HepG2 (cell line): ENCODE measurements around the gene CXXC5. TPM values are rescaled to one million over a fixed set of nuclear protein-coding genes. Genes with fewer than 3 reads are reported as not detected.

Experiments
- ARID3A ChIP-seq: IDR thresholded peaks from 2 replicates; pipeline ENCODE4 v1.6.1; 2012; ENCODE audit warnings: low read depth, low read length, improper control_type of control experiment
- ARID4A ChIP-seq: sonication (generic); formaldehyde crosslinking; IDR thresholded peaks from 2 replicates; pipeline ENCODE4 v1.5.0; 2020; ENCODE audit warnings: mild to moderate bottlenecking, missing genetic modification reagents, borderline replicate concordance
- CEBPG ChIP-seq: IDR thresholded peaks from 2 replicates; pipeline ENCODE4 v1.6.1; 2016
- EEA1 ChIP-seq: sonication (generic); formaldehyde crosslinking; IDR thresholded peaks from 2 replicates; pipeline ENCODE4 v1.5.1; 2020; ENCODE audit warnings: mild to moderate bottlenecking, missing genetic modification reagents, borderline replicate concordance
- HNF1B ChIP-seq: sonication (generic); formaldehyde crosslinking; IDR thresholded peaks from 2 replicates; pipeline ENCODE4 v1.5.1; 2020; ENCODE audit warnings: mild to moderate bottlenecking, moderate library complexity, missing genetic modification reagents
- JUN ChIP-seq: sonication (generic); formaldehyde crosslinking; IDR thresholded peaks from 2 replicates; pipeline ENCODE4 v1.4.0; 2020; ENCODE audit warnings: mild to moderate bottlenecking, missing genetic modification reagents
- KDM4B ChIP-seq: sonication (generic); formaldehyde crosslinking; IDR thresholded peaks from 2 replicates; pipeline ENCODE4 v1.4.0; 2020; ENCODE audit warnings: missing genetic modification reagents
- KLF16 ChIP-seq, 2 experiments: sonication (generic) in 1 of 2; formaldehyde crosslinking in 1 of 2; IDR thresholded peaks; 2 replicates each; pipeline versions ENCODE4 v1.6.1 to v1.8.0; 2016 to 2023; ENCODE audit warnings: missing genetic modification reagents in 2 of 2, missing compliant biosample characterization in 1 of 2
- MIXL1 ChIP-seq: IDR thresholded peaks from 2 replicates; pipeline ENCODE4 v1.6.1; 2016
- NFE2L1 ChIP-seq: sonication (generic); formaldehyde crosslinking; IDR thresholded peaks from 2 replicates; pipeline ENCODE4 v1.4.0; 2020; ENCODE audit warnings: missing genetic modification reagents, mild to moderate bottlenecking, borderline replicate concordance
- RARG ChIP-seq: sonication (generic); formaldehyde crosslinking; IDR thresholded peaks from 2 replicates; pipeline ENCODE4 v1.4.0; 2020; ENCODE audit warnings: low read depth, mild to moderate bottlenecking, missing genetic modification reagents
- SNAPC5 ChIP-seq: sonication (generic); formaldehyde crosslinking; IDR thresholded peaks from 2 replicates; pipeline ENCODE4 v1.8.1; 2023; ENCODE audit warnings: mild to moderate bottlenecking, missing genetic modification reagents, borderline replicate concordance
- ZNF180 ChIP-seq: sonication (generic); formaldehyde crosslinking; IDR thresholded peaks from 2 replicates; pipeline ENCODE4 v1.4.0; 2020; ENCODE audit warnings: low read depth, missing genetic modification reagents, borderline replicate concordance
- ZNF276 ChIP-seq: sonication (generic); formaldehyde crosslinking; IDR thresholded peaks from 2 replicates; pipeline ENCODE4 v1.4.0; 2020; ENCODE audit warnings: mild to moderate bottlenecking, low read depth, missing genetic modification reagents
- ZNF33B ChIP-seq: sonication (generic); formaldehyde crosslinking; IDR thresholded peaks from 2 replicates; pipeline ENCODE4 v1.5.1; 2020; ENCODE audit warnings: mild to moderate bottlenecking, missing genetic modification reagents
- ZNF549 ChIP-seq: sonication (generic); formaldehyde crosslinking; IDR thresholded peaks from 2 replicates; pipeline ENCODE4 v1.5.0; 2020; ENCODE audit warnings: missing genetic modification reagents
- ZNF761 ChIP-seq: sonication (generic); formaldehyde crosslinking; conservative IDR thresholded peaks from 2 replicates; pipeline ENCODE4 v1.4.0; 2020; ENCODE audit warnings: mild to moderate bottlenecking, missing genetic modification reagents
- ZNF839 ChIP-seq: sonication (generic); formaldehyde crosslinking; IDR thresholded peaks from 2 replicates; pipeline ENCODE4 v1.4.0; 2020; ENCODE audit warnings: missing genetic modification reagents, mild to moderate bottlenecking, borderline replicate concordance
- ZSCAN21 ChIP-seq: sonication (generic); formaldehyde crosslinking; IDR thresholded peaks from 2 replicates; pipeline ENCODE4 v1.8.0; 2022; ENCODE audit warnings: mild to moderate bottlenecking, missing genetic modification reagents, moderate library complexity, borderline replicate concordance
- ZSCAN29 ChIP-seq: sonication (generic); formaldehyde crosslinking; conservative IDR thresholded peaks from 2 replicates; pipeline ENCODE4 v1.4.0; 2020; ENCODE audit warnings: mild to moderate bottlenecking, missing genetic modification reagents
- polyA plus RNA-seq, 8 experiments: library from polyadenylated mRNA; depleted of rRNA in 3 of 8; stranded (reverse) in 7 of 8; unstranded in 1 of 8; fragments of >200 nt; fragmentation: Illumina TruSeq in 4 of 8; extraction: Trizol in 4 of 8; gene quantifications; 2 replicates each; pipeline versions ENCODE4 v1.2.1 to v1.2.3, GENCODE V29; 2011 to 2016; ENCODE audit warnings: low read depth in 4 of 8, missing spikeins in 1 of 8, mixed read lengths in 1 of 8; ENCODE audit not compliant: insufficient read depth in 1 of 8
- total RNA-seq, 5 experiments: library from RNA; depleted of rRNA; stranded (reverse); fragments of >200 nt; fragmentation: Illumina TruSeq; extraction: Trizol; gene quantifications; 2 replicates each; pipeline ENCODE4 v1.2.3, GENCODE V29; 2016; ENCODE audit warnings: low read depth in 1 of 5

The CXXC5 gene
- total and polyA plus RNA-seq, 2 of the 13 experiments (the other 11 are each of a cell fraction or from before 2014, with no cell fraction given), result 32.3 to 33.0 TPM

GRCh38 chr5:139637438-139638089 is 10.6 kb upstream of the CXXC5 start (continued):
- peak; percentile 88 for TF ChIP-seq ARID4A
- TF ChIP-seq ZNF276 (CRISPR knock-in tag), result 0 out of 2 replicates have a peak, but pooled peaks have one; percentile 46
- TF ChIP-seq KLF16 (CRISPR knock-in tag; IDR thresholded peaks at IDR 0.05), result peak in 1 of 2 experiments; percentile 83; a peak in 2 of 4 replicates
- TF ChIP-seq ZSCAN29, result 0 out of 2 replicates have a peak, but pooled peaks have one; percentile 42
- 0 out of 2 replicates have a peak, but pooled peaks have one; percentile 27 for TF ChIP-seq EEA1 (CRISPR knock-in tag)
- no peak for TF ChIP-seq ZNF549 (CRISPR knock-in tag)
- TF ChIP-seq NFE2L1 (CRISPR knock-in tag), result no peak
- no peak; the same call in 1 of the 2 replicates for TF ChIP-seq SNAPC5 (CRISPR knock-in tag)
- peak; percentile 76 for TF ChIP-seq HNF1B (CRISPR knock-in tag)
- TF ChIP-seq ZNF33B (CRISPR knock-in tag), result 0 out of 2 replicates have a peak, but pooled peaks have one; percentile 57
- peak; percentile 52; the same call in 1 of the 2 replicates for TF ChIP-seq ZNF839
- no peak for TF ChIP-seq MIXL1 (CRISPR knock-in tag)
- no peak for TF ChIP-seq ZNF180 (CRISPR knock-in tag)
- peak; percentile 53 for TF ChIP-seq ARID3A
- no peak for TF ChIP-seq RARG (CRISPR knock-in tag)
- TF ChIP-seq JUN (CRISPR knock-in tag), result 0 out of 2 replicates have a peak, but pooled peaks have one; percentile 54
- TF ChIP-seq ZNF761 (CRISPR knock-in tag), result peak; percentile 72; the same call in 1 of the 2 replicates
- peak; percentile 61 for TF ChIP-seq CEBPG (CRISPR knock-in tag)
- TF ChIP-seq KDM4B (CRISPR knock-in tag), result no peak
- peak; percentile 83; the same call in 1 of the 2 replicates for TF ChIP-seq ZSCAN21 (CRISPR knock-in tag)
